CD4-positive, alpha-beta T cell treated with Interleukin-21 for 1 hour (primary cell): ENCODE results near the gene ERCC2.
"Not testable (repeated sequence)": the region's sequence is repeated elsewhere in the genome, so short reads cannot be mapped to it uniquely, and the experiment has no call there.

Source experiments
- DNase-seq: peaks from one replicate; pipeline ENCODE4 v3.0.0-alpha.2; 2020

ERCC2 gene

GRCh38 chr19:45331411-45331810, 39.0 kb downstream of the ERCC2 start:
- DNase-seq, result no peak

DNA sequence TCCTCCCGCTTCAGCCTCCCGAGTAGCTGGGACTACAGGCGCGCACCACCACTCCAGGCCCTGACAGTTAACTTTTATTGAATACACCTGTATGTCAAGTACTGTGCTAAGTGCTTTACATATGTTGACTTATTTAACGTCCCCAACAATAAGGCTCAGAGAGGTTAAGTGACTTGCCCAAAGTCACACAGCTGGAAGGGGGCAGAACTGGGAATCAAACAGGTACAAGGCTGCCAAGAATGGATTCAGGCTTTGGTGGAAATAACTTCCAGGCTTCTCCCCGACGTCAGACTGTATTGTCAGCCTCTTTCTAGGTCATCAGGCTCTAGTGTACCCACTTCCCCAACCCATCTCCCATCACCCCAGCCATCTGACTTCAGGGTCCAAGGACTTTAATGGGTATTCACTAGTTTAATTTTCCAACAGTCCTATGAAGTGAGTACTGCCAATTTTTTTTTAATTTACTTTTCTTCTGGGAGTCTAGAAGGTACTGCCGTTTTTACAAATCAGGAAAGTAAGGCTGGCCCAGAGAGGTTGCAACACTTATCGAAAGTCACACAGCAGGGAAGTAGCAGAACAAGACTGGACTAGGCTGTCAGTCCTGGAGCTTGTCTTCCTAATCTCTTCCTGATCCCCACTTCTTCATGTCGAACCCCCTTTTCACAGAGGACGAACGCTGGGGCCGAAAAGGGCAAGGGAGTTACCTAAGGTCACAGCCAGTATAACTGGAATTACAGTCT, 42.8 kb downstream of the ERCC2 start:
- no peak for DNase-seq

GRCh38 chr19:45324349-45324907, 45.9 kb downstream of the ERCC2 start:
- no peak for DNase-seq

- no peak for DNase-seq
These were observed 46.7 kb downstream of the ERCC2 start for GRCh38 chr19:45323671-45324081.

GRCh38 chr19:45322744-45323281, 47.6 kb downstream of the ERCC2 start, which contains the start of gene CKM:
Gene CKM (minus strand): TSS chr19:45322875. CDS start chr19:45319713, 3,162 bp downstream.
- no peak for DNase-seq

DNA sequence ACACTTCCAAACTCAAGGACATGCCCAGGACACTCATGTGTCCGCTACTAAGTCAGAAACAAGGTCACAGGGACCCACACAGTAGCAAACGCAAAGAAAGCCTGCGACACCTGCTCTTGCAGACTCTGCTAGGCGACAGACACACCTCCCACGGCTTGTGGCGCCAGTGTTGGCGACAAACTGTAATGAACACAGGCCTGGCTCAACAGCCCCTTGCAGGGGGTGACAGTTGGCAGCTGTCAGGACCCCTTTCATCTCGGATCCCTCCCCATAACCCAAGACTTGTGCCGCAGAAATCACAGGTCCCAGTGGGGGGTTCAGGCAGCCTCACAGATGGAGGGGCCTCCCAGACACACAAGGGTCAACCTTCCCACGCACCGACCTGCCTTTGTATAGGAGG, 48.1 kb downstream of the ERCC2 start:
- no peak for DNase-seq

- DNase-seq, result no peak
These were observed 48.5 kb downstream of the ERCC2 start for GRCh38 chr19:45321848-45322247.

- no peak for DNase-seq
These were observed 49.2 kb downstream of the ERCC2 start for GRCh38 chr19:45320997-45321775.

GRCh38 chr19:45315304-45315703, 55.1 kb downstream of the ERCC2 start:
- no peak for DNase-seq

GRCh38 chr19:45314708-45315245, 55.6 kb downstream of the ERCC2 start:
- no peak for DNase-seq

GRCh38 chr19:45312285-45312684, 58.1 kb downstream of the ERCC2 start:
- not testable (repeated sequence) for DNase-seq

GRCh38 chr19:45311621-45312020, 58.8 kb downstream of the ERCC2 start:
- no peak for DNase-seq

DNA sequence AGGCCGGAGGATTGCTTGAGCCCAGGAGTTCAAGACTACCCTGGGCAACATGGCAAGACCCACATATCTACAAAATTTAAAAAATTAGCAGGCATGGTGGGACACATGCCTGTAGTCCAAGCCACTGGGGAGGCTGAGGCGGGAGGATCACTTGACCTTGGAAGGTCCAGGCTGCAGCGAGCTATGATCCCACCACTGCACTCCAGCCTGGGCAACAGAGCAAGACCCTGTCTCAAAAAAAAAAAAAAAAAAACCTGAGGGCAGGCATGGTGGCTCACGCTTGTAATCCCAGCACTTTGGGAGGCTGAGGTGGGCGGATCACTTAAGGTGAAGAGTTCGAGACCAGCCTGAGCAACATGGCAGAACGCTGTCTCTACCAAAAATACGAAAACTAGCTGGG, 61.1 kb downstream of the ERCC2 start:
- DNase-seq, result not testable (repeated sequence)

GRCh38 chr19:45307361-45307760, 63.0 kb downstream of the ERCC2 start:
- DNase-seq, result no peak

DNA sequence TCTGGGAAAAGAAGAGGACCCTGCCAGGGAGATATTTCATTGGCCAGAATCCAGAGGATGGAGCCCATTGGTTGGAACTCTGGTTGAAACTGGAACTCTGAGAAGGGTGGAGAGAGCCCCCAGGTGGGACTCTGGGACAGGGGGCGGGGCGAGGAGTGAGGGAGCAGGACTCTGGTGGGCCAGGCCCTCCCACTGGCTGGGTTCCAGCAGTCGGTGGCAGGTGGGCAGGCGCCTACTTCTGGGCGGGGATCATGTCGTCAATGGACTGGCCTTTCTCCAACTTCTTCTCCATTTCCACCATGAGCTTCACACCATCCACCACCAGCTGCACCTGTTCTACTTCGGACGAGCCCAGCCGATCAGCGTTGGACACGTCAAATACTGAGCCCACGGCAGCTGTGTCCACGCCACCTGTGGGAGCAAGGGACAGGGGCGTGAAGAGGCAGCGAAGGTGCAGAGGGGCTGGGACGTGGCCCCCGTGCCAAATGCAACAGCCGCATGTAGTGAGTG, 63.8 kb downstream of the ERCC2 start:
- no peak for DNase-seq

DNA sequence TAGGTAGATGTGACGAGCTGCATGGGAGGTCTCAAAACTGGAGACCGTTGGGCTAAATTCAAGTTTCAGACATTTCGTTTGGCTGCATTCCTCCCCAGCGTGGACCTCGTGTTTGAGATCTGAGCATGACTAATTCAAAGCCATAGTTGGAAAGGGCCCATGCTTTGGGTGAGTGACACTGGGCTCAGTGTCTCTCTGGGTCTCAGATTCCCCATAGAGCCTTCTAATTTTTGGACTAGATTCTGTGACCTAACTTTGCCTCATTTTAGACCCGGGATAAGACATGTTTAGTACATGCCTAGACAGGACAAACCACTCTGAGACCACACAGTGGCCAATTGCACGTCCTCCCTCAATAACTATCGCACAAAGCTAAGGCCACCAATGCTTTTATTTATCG, 64.3 kb downstream of the ERCC2 start:
- DNase-seq, result no peak

DNA sequence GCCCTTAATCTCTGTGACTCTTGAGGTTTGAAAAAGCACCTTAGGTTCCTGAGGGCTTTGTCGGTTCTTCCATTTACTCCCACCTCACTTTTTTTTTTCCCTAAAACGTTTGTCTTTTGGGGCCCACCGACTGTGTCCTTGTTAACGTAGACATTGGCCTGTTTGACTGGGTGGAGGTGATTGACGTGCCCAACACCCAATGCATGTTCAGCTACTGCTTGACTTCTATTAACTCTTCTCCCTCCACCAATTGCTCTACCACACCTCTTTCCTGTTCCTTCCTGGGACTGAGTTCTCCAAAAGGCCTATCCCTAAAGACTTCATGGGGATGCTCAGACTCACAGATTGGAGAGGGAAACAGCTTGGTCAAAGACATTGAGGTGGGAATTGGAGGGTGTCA, 65.0 kb downstream of the ERCC2 start:
- DNase-seq, result no peak

DNA sequence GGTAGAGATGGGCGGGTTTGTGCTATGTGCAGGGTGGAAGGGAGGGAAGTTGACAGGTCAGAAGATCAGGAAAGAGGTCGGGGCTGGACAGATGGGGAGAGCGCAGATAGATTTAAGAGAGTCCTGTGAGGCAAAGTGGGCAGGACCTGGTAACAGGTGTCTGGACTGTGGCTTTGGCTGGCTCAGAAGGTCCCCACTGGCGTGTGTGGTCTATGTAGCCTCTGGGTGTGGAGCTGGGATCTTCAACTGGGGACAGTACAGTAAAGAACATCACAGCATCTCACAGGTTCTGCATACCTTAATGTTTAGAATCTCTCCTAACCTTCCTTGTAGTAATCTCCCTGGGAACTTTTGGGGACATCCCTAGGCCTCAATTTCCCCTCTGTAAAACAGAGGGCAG, 65.4 kb downstream of the ERCC2 start:
- no peak for DNase-seq

- DNase-seq, result no peak
These were observed 66.0 kb downstream of the ERCC2 start for GRCh38 chr19:45304141-45304926.

GRCh38 chr19:45303269-45304060, 66.9 kb downstream of the ERCC2 start:
- no peak for DNase-seq

DNA sequence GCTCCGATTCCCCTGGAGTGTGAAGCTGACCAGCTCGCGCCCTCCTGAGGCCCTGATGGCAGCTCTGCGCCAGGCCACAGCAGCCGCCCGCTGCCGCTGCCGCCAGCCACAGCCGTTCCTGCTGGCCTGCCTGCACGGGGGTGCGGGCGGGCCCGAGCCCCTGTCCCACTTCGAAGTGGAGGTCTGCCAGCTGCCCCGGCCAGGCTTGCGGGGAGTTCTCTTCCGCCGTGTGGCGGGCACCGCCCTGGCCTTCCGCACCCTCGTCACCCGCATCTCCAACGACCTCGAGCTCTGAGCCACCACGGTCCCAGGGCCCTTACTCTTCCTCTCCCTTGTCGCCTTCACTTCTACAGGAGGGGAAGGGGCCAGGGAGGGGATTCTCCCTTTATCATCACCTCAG, 68.0 kb downstream of the ERCC2 start:
- no peak for DNase-seq
